Bronchial epithelial cell (primary cell): ENCODE measurements around the gene CDC16. TPM values are rescaled to one million over a fixed set of nuclear protein-coding genes. Genes with fewer than 3 reads are reported as not detected.
A peak's percentile ranks its signal among the peaks of the same experiment; 100 is the strongest.

ENCODE experiments used
- DNase-seq: peaks from one replicate; pipeline ENCODE4 v3.0.0-alpha.2; 2010; ENCODE audit warnings: low read depth
- FAIRE-seq: peaks from 2 replicates; lab custom pipeline; 2011; peaks lifted over from hg19 to GRCh38; lab: Jason Lieb, UNC
- H3K27me3 ChIP-seq: 2 replicates; pipeline ENCODE4 v1.5.1; 2011; ENCODE audit warnings: low read length; ENCODE audit not compliant: control insufficient read depth, insufficient read depth
- H3K36me3 ChIP-seq: 2 replicates; pipeline ENCODE4 v1.5.1; 2011; ENCODE audit warnings: low read length; ENCODE audit not compliant: control insufficient read depth, insufficient read depth
- H3K4me3 ChIP-seq: 2 replicates; pipeline ENCODE4 v1.5.1; 2011; ENCODE audit warnings: mild to moderate bottlenecking, low read depth, low read length, control low read depth
- total RNA-seq: library from RNA; depleted of rRNA; stranded (reverse); fragments of >200 nt; gene quantifications from 2 replicates; pipeline ENCODE4 v1.2.1, GENCODE V29; 2014
- TF ChIP-seq, protein P1 (sequence below): IDR thresholded peaks from 2 replicates; pipeline ENCODE4 v1.5.1; 2011; ENCODE audit warnings: mild to moderate bottlenecking, moderate library complexity, low read length, control low read depth, inconsistent platforms; ENCODE audit not compliant: insufficient read depth, severe bottlenecking

Gene CDC16
- total RNA-seq, 1 donor from 2014 or later = 41.1 TPM

DNA sequence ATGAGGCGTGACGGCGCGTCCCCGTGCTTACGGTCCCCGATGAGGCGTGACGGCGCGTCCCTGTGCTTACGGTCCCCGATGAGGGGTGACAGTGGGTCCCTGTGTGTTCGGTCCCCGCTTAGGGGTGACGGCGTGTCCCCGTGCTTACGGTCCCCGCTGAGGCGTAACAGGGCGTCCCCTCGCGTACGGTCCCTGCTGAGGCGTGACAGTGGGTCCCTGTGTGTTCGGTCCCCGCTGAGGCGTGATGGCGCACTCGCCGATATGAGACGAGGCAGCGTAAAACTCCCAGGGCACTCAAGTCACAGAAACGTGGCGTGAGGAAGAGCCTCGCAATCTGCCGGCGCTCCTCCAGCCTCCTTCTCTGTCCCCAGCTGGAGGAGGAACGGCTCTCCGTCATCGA, 34.7 kb upstream of the CDC16 start:
- Histone ChIP-seq H3K36me3 (no peaks in the 10 kb centered on the region), H3K27me3 (peaks cover 2% of the 10 kb centered on the region), H3K4me3 (no peak overlapping the region)
- TF ChIP-seq, protein P1, sequence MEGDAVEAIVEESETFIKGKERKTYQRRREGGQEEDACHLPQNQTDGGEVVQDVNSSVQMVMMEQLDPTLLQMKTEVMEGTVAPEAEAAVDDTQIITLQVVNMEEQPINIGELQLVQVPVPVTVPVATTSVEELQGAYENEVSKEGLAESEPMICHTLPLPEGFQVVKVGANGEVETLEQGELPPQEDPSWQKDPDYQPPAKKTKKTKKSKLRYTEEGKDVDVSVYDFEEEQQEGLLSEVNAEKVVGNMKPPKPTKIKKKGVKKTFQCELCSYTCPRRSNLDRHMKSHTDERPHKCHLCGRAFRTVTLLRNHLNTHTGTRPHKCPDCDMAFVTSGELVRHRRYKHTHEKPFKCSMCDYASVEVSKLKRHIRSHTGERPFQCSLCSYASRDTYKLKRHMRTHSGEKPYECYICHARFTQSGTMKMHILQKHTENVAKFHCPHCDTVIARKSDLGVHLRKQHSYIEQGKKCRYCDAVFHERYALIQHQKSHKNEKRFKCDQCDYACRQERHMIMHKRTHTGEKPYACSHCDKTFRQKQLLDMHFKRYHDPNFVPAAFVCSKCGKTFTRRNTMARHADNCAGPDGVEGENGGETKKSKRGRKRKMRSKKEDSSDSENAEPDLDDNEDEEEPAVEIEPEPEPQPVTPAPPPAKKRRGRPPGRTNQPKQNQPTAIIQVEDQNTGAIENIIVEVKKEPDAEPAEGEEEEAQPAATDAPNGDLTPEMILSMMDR = no peak
- no peak for FAIRE-seq
- no peak for DNase-seq

DNA sequence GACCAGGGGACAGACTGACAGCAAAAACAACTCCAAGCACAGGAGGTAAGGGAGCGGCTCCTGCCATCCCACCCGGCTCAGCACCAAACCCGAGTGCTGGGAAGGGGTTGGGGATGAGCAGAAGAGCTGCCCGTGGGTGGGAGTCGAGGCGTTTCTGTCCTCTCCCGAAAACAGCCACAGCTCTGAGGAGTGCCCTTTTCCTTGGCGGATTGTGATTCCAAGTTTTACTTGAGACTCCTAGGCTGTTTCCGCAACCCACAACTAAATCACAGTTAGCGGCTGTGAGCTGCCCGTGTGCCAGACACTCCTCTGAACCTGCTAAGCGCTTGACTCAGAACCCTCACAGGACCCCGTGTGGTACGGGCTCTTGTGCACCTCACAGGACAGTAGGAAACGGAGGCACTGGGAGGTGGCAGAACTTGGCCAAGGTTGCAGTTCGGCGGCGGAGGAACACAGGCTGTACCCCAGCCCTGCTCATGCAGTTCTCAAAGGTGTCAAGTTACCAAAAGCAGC, 34.2 kb upstream of the CDC16 start:
- no peak overlapping the region for H3K4me3 ChIP-seq
- FAIRE-seq (no peak), DNase-seq (no peak)
- H3K27me3 ChIP-seq = peaks cover 2% of the 10 kb centered on the region
- H3K36me3 ChIP-seq = no peaks in the 10 kb centered on the region
- TF ChIP-seq, protein P1 = no peak

DNA sequence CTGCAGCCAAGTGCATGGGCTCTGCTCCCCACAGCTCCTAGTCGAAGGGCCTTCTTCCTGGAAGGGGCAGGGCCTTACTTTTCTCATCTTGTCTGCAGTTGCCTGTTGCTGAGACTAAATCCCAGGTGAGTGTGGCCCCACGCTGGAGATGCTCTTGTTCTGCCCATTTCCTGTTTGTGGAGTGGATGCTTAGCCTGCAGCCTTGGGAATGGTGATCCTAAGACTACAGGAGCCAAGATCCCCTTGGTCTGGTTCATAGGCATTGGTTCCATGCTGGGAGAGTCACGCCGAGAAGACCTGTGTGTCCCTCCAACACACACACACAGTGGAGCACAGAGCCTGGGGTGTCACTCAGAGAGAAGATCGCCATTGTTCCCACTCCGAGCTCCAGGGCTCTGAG, 32.1 kb upstream of the CDC16 start:
- TF ChIP-seq, protein P1 = no peak
- H3K4me3 ChIP-seq = no peak overlapping the region
- FAIRE-seq = no peak
- no peaks in the 10 kb centered on the region for H3K36me3 ChIP-seq
- DNase-seq = no peak
- H3K27me3 ChIP-seq = peaks cover 2% of the 10 kb centered on the region

DNA sequence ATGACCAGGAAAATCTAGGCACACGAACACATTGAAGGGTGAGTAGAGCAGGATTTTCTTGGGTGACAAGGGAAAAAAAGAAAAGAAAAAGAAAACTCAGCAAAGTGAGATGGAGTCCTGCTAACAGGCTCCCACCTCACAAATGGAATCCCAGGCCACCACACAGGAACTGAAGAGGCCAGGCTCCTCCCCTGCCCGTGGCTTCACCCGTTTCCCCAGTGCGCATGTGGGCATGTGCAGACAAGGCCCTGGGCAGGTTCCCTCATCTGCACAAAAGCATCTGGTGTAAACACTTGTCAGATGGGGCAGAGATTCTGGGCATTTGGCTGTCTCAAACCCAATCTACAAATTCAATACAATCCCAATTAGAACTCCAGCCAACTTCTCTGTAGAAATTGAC, 31.2 kb upstream of the CDC16 start:
- TF ChIP-seq, protein P1 = no peak
- no peak for FAIRE-seq
- no peak overlapping the region for H3K4me3 ChIP-seq
- peaks cover 2% of the 10 kb centered on the region for H3K27me3 ChIP-seq
- DNase-seq = peak; percentile 59
- no peaks in the 10 kb centered on the region for H3K36me3 ChIP-seq

DNA sequence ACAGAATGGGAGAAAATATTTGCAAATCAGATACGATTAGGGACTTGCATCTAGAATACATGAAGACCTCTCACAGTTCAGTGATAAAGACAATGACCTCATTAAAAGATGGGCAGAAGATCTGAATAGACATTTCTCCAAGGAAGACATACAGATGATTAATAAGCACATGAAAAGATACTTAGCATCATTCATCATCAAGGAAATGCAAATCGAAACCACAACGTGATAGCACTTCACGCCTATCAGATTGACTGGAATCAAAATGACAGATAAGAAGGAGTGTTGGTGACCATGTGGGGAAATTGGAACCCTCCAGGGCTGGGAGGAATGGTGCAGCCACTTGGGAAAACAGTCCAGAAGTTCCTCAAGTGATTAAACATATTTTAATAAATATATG, 29.8 kb upstream of the CDC16 start:
- DNase-seq (no peak), FAIRE-seq (no peak)
- TF ChIP-seq, protein P1 = no peak
- peaks cover 1% of the 10 kb centered on the region for H3K27me3 ChIP-seq
- H3K4me3 ChIP-seq = no peak overlapping the region
- H3K36me3 ChIP-seq = no peaks in the 10 kb centered on the region

DNA sequence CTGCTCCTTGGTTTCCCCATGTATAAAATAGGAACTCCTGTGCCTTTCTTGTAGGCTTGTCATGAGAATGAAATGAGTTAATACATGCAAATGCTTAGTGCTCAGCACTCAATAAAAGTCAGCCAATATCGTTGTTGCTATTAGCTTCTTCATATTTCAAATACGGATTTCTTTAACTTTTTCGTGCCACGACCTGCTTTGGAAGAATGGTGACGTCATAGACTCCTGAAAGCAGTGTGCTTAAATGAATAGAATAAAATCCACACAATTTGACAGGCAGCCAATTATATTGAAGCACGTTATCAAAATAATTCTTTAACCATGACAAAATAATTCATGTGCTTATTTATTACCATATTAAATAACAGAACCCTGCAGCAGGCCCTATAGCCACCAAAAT, 26.6 kb upstream of the CDC16 start:
- H3K27me3 ChIP-seq = no peaks in the 10 kb centered on the region
- no peak overlapping the region for H3K4me3 ChIP-seq
- FAIRE-seq (no peak), DNase-seq (peak; percentile 29)
- no peaks in the 10 kb centered on the region for H3K36me3 ChIP-seq
- TF ChIP-seq, protein P1 = no peak
